ENCODE results near the gene IAPP. TPM values are rescaled to one million over a fixed set of nuclear protein-coding genes. Genes with fewer than 3 reads are reported as not detected.

Gene IAPP
- not detected in 2 replicates for total RNA-seq

GRCh38 chr12:21372602-21373001 is at the start of gene IAPP:
Gene IAPP, plus strand, starts transcription at chr12:21372902. Its CDS starts 450 bp downstream, at chr12:21373352.

GRCh38 chr12:21334771-21335325 is 37.9 kb upstream of the IAPP start, which contains the start of gene SLCO1A2:
Gene SLCO1A2, minus strand, starts transcription at chr12:21334917. Its CDS starts 270 bp downstream, at chr12:21334647.

Other genes starting within 250 kb of the IAPP start
- not detected in 2 replicates for gene SLCO1B1, start 241.7 kb upstream of the IAPP start, total RNA-seq
- not detected in 2 replicates for gene SLCO1A2, start 38.0 kb upstream of the IAPP start, total RNA-seq
- 9.3 and 9.7 TPM in 2 replicates for gene PYROXD1, start 64.8 kb downstream of the IAPP start, total RNA-seq
- gene RECQL, start 128.7 kb downstream of the IAPP start, total RNA-seq = 37.4 and 66.6 TPM in 2 replicates
- 54.1 and 64.6 TPM in 2 replicates for gene GOLT1B, start 128.9 kb downstream of the IAPP start, total RNA-seq
- gene SPX, start 153.4 kb downstream of the IAPP start, total RNA-seq = 0.48 and 0.91 TPM in 2 replicates
- not detected in 2 replicates for gene GYS2, start 231.9 kb downstream of the IAPP start, total RNA-seq